Omental fat pad (tissue), 4 donors: Measurements from ENCODE around the gene EXOC6B. TPM values are rescaled to one million over a fixed set of nuclear protein-coding genes. Genes with fewer than 3 reads are reported as not detected.

Source experiments
- ATAC-seq: fragments of 150-250 bp; one replicate; pipeline ENCODE4 v1.9.1; 2016; ENCODE audit warnings: mild to moderate bottlenecking, moderate library complexity; ENCODE audit not compliant: low FRiP score
- DNase-seq: peaks from one replicate; pipeline ENCODE4 v3.0.0-alpha.2; 2019; ENCODE audit warnings: low spot score
- CTCF ChIP-seq, 3 donors: fragments of 450-650 bp; IDR thresholded peaks; one replicate each; pipeline ENCODE4 v1.5.1; 2016 to 2017; ENCODE audit warnings: antibody characterized with exemption in 3 of 3, mild to moderate bottlenecking in 3 of 3, moderate library complexity in 2 of 3
- total RNA-seq, 4 donors: library from RNA; depleted of rRNA; stranded (reverse); fragments of >200 nt; gene quantifications; one replicate each; pipeline ENCODE4 v1.1.0, GENCODE V29; 2016

EXOC6B gene
- total RNA-seq, 4 donors from 2014 or later = 25.6 to 38.3 (median 30.1) TPM

- ATAC-seq (no peak), DNase-seq (no peak)
- no peak for TF ChIP-seq CTCF (IDR thresholded peaks at IDR 0.05)
Measured at GRCh38 chr2:72676341-72677025, 149.3 kb downstream of the EXOC6B start.

- TF ChIP-seq CTCF (IDR thresholded peaks at IDR 0.05) = no peak
- DNase-seq = no peak
- ATAC-seq = no peak
Measured at GRCh38 chr2:72674982-72675915, 150.6 kb downstream of the EXOC6B start.

- no peak for TF ChIP-seq CTCF (IDR thresholded peaks at IDR 0.05)
- ATAC-seq (no peak), DNase-seq (no peak)
Measured at GRCh38 chr2:72673279-72673678, 152.6 kb downstream of the EXOC6B start.

GRCh38 chr2:72669121-72669520 lies 156.7 kb downstream of the EXOC6B start:
- DNase-seq (no peak), ATAC-seq (peak; percentile 88)
- no peak for TF ChIP-seq CTCF (IDR thresholded peaks at IDR 0.05)

- ATAC-seq = peak; percentile 8
- TF ChIP-seq CTCF (IDR thresholded peaks at IDR 0.05) = no peak
- DNase-seq = no peak
Measured at GRCh38 chr2:72668647-72669046, 157.2 kb downstream of the EXOC6B start.

GRCh38 chr2:72665448-72665847 lies 160.4 kb downstream of the EXOC6B start:
- no peak for TF ChIP-seq CTCF (IDR thresholded peaks at IDR 0.05)

More at GRCh38 chr2:72665448-72665847, 160.4 kb downstream of the EXOC6B start:
- no peak for DNase-seq
- ATAC-seq = no peak
